Nephron (organoid): ENCODE measurements around the gene ATOH1.

Experiments used
- H3K27ac Mint-ChIP-seq, 3 experiments: 2 replicates each; pipeline ENCODE4 v1.8.0; 2020; ENCODE audit warnings: mixed read lengths in 3 of 3, mild to moderate bottlenecking in 2 of 3, moderate library complexity in 1 of 3
- H3K27me3 Mint-ChIP-seq: 2 replicates; pipeline ENCODE4 v1.8.0; 2021; ENCODE audit warnings: low read depth, mild to moderate bottlenecking, moderate library complexity, mixed read lengths
- H3K36me3 Mint-ChIP-seq: 2 replicates; pipeline ENCODE4 v1.8.0; 2020; ENCODE audit warnings: low read depth, mixed read lengths
- H3K4me1 Mint-ChIP-seq: 2 replicates; pipeline ENCODE4 v1.8.0; 2020; ENCODE audit warnings: mixed read lengths
- H3K4me3 Mint-ChIP-seq, 3 experiments: 2 replicates each; pipeline ENCODE4 v1.8.0; 2020; ENCODE audit warnings: mild to moderate bottlenecking in 3 of 3, mixed read lengths in 3 of 3, moderate library complexity in 2 of 3
- H3K9me3 Mint-ChIP-seq: 2 replicates; pipeline ENCODE4 v1.8.0; 2020; ENCODE audit warnings: mixed read lengths
- CTCF ChIP-seq, 3 experiments: fragments of 200-600 bp; sonication (generic); IDR thresholded peaks; one replicate each; pipeline ENCODE4 v1.5.0; 2021; ENCODE audit warnings: antibody characterized with exemption in 3 of 3; ENCODE audit not compliant: unreplicated experiment in 3 of 3

ATOH1 gene

DNA sequence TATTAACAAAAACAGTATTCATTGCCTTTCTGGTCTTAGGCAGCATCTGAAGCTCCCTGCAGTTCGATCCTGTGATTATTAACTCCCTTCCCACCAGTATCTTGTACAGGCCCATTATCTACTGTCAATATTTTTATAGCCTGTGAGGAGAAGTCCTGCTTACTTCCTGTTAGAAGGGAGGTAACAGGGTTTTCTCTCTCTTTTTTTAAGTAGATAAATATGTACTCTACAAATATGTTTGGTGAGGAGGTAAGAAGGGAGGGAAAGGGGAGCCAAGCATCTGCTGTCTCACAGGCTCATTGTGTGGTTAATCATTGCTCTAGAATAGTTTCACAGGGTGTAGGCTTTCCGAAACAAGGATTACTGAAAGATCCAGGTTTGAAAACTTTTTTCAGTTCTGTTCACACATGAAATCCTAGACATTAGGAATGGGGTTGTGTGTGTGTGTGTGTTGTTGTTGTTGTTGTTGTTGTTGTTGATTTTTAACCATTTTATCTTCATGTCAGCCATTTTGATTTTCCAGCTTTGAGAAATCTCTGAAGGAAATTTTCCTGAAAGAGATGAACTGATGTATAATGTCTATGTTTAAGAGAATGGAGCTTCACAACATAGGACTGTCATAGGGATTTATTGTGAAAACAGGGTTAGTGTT lies 14.2 kb downstream of the ATOH1 start:
- TF ChIP-seq CTCF (IDR thresholded peaks at IDR 0.05; ENCODE audit: unreplicated experiment in 3 of 3): no peak
- H3K4me1 Mint-ChIP-seq: no peaks in the 10 kb centered on the region
- no peaks in the 10 kb centered on the region for H3K36me3 Mint-ChIP-seq
- peaks cover 45% of the 10 kb centered on the region for H3K27me3 Mint-ChIP-seq
- H3K27ac Mint-ChIP-seq: peak overlapping the region; percentile 70 to 79 (median 75)
- no peaks in the 10 kb centered on the region for H3K9me3 Mint-ChIP-seq
- H3K4me3 Mint-ChIP-seq: no peak overlapping the region

GRCh38 chr4:93843772-93844171 lies 15.2 kb downstream of the ATOH1 start:
- Mint-ChIP-seq H3K4me1 (no peaks in the 10 kb centered on the region), H3K27me3 (peaks cover 35% of the 10 kb centered on the region), H3K4me3 (no peak overlapping the region), H3K27ac (no peak overlapping the region), H3K9me3 (no peaks in the 10 kb centered on the region), H3K36me3 (no peaks in the 10 kb centered on the region)
- no peak for TF ChIP-seq CTCF (IDR thresholded peaks at IDR 0.05; ENCODE audit: unreplicated experiment in 3 of 3)

GRCh38 chr4:93852680-93853079 lies 24.1 kb downstream of the ATOH1 start:
- Mint-ChIP-seq H3K36me3 (no peaks in the 10 kb centered on the region), H3K4me3 (no peak overlapping the region), H3K27ac (no peak overlapping the region), H3K9me3 (no peaks in the 10 kb centered on the region), H3K4me1 (no peaks in the 10 kb centered on the region), H3K27me3 (peaks cover 11% of the 10 kb centered on the region)
- no peak for TF ChIP-seq CTCF (IDR thresholded peaks at IDR 0.05; ENCODE audit: unreplicated experiment in 3 of 3)

GRCh38 chr4:93855926-93856325 lies 27.4 kb downstream of the ATOH1 start:
- Mint-ChIP-seq H3K9me3 (no peaks in the 10 kb centered on the region), H3K4me1 (no peaks in the 10 kb centered on the region), H3K27me3 (peaks cover 14% of the 10 kb centered on the region), H3K4me3 (no peak overlapping the region), H3K36me3 (no peaks in the 10 kb centered on the region), H3K27ac (no peak overlapping the region)
- no peak for TF ChIP-seq CTCF (IDR thresholded peaks at IDR 0.05; ENCODE audit: unreplicated experiment in 3 of 3)

DNA sequence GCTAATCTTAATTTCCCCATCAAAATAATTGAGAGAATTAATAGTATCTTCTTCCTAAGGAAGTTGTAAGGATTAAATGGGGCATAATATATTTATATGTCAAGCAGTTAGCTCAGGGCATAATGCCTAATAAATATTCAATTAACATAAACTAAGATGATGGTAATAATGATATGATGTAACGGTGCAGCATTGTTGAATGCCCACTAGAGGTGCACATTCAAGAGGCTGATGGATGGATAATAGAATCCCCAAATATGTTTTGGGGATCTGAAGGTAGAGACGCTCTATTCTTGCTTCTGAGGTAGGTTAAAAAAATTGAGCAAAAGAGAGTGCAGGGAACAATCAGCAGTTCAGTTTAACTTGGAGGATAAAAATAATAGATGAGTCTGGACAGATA lies 37.1 kb downstream of the ATOH1 start:
- H3K36me3 Mint-ChIP-seq: no peaks in the 10 kb centered on the region
- no peak overlapping the region for H3K27ac Mint-ChIP-seq
- H3K27me3 Mint-ChIP-seq: peaks cover 7% of the 10 kb centered on the region
- no peaks in the 10 kb centered on the region for H3K4me1 Mint-ChIP-seq
- H3K9me3 Mint-ChIP-seq: no peaks in the 10 kb centered on the region
- TF ChIP-seq CTCF (IDR thresholded peaks at IDR 0.05; ENCODE audit: unreplicated experiment in 3 of 3): no peak
- H3K4me3 Mint-ChIP-seq: no peak overlapping the region

GRCh38 chr4:93867416-93868001 lies 39.0 kb downstream of the ATOH1 start:
- TF ChIP-seq CTCF (IDR thresholded peaks at IDR 0.05; ENCODE audit: unreplicated experiment in 3 of 3): no peak
- H3K27ac Mint-ChIP-seq: no peak overlapping the region
- no peaks in the 10 kb centered on the region for H3K4me1 Mint-ChIP-seq
- H3K36me3 Mint-ChIP-seq: no peaks in the 10 kb centered on the region
- no peaks in the 10 kb centered on the region for H3K9me3 Mint-ChIP-seq
- no peaks in the 10 kb centered on the region for H3K27me3 Mint-ChIP-seq
- no peak overlapping the region for H3K4me3 Mint-ChIP-seq
